ENCODE measurements around the gene MAP1B.
"Not testable (repeated sequence)": the region's sequence is repeated elsewhere in the genome, so short reads cannot be mapped to it uniquely, and the experiment has no call there.

Gene MAP1B

DNA sequence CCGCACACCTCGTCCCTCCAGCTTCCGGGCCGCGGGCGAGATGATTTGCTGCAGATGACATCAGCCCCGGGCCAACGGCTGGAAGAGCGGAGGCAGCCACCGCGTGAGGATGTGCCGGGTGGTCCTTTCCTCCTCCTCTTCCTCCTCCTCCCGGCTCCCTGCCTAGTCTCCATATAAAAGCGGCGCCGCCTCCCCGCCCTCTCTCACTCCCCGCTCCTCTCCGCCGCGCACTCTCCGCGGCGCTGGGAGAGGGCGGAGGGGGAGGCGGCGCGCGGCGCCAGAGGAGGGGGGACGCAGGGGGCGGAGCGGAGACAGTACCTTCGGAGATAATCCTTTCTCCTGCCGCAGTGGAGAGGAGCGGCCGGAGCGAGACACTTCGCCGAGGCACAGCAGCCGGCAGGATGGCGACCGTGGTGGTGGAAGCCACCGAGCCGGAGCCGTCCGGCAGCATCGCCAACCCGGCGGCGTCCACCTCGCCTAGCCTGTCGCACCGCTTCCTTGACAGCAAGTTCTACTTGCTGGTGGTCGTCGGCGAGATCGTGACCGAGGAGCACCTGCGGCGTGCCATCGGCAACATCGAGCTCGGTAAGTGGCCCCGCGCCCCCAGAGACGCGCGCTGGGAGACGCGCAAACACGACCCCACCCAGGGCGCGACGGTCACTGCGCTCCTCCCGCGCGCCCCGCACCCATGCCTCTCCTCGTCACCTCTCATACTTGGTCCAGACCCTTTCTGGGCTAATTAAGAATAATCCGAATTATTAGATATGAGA, at the start of gene MAP1B:
MAP1B (plus strand) TSS at position 345 of the 770 bp plus-strand sequence; CDS start at position 402, 57 bp downstream.
- peak in 48 of 51 donors; percentile 13 to 86 (median 64) for DNase-seq

DNA sequence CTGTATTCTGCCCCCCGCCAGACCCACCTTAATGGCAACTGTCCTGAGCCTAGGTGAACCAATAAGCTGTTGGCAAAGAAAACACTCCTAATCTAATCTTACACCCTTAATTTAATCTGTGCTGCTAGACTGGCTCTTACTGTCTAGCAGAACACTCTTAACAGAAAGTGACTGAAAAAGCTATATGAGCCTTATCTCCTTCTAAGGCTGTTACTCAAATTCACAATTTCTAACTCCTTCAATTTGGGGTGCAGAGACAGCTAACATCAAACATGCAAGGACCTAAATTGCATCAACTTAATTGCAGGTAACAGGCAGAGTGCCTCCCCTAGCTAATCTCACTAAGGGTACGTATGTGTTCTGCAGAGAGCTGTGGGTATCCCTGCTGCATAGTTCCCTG, 49.5 kb upstream of the MAP1B start:
- no peak for DNase-seq

DNA sequence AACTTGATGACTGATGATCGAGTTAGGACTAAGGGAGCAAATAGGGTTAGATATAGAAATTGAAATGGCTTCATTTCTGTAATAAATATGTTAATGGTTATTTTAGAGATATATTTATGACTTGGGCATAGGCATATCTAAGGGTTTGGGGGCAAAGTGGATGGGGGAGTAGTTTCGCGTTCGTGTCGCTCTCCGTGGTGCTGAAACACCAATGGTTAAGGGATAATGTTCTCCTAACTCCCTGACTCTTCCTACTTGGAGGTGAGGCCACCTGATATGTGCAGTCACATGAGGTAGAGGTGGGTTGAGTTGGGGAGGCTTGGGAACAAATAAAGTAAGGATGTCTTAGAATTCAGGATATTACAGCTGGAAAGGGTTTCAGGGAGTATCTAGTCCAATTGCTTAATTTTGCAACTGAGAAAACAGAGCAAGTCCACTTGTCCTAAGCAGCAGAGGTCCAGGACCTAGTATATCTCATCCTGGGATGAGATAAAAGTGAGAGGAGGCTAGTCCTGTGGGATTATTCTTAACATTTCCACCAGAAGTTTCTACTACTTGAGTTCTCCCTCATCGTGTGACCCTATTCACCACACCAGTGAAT, 44.0 kb upstream of the MAP1B start:
- no peak for DNase-seq

DNA sequence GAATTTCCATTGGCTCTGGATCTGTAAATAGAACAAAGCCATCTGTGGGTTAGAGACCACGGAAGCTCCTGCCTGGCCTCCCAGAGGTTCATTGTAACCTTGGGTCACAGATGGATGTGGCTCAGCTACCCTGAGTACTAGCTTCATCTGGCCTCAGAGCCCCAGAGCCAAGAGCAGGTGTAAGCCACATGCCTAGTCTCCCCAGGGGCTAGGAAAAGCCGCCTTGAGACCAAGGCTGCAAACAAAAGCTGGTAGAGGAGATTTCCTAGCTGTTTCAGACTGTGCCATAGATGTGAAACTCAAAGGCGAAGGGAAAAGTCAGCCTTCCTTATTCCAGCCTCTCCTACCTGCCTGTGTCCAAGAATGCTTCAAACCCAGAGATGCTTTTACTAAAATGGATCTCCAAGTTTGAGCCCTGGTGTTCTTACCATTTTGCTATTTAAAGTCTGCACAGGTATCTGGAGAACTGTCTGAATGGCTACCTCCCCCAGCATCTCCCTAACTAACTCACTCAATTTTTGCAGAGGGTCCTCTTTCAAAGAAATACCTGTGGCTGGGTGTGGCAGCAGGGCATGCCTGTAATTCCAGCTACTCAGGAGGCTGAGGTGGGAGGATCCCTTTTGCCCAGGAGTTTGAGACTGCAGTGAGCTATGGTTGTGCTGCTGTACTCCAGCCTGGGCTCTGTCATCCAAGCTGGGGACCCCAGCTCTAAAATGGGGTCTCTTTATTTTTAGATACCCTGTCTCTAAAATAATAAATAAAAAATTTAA, 42.3 kb upstream of the MAP1B start:
- DNase-seq: no peak

DNA sequence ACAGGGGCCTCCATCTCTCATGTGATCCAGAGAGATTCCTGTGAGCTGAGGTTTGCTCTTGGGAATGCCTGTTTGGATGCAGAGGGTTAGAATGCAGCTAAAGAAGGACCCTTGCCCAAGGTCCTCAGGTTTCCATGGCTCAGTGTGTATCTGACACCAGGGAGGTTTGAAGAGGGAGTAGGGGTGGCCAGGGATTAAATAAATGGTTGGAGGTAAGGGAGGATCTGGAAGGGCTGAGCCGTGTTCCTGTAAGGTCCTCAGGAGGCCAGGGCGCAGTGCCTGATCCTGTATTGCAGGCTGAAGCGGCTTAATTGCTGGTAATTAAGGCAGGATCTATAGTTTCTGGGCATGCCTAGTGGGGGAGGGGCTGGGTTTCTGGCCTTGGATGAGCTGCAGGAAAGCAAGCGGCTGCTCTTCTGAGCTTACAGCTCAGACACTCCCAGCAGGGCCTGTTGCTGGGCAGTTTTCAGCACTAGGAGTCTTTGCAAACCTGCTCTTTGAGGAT, 41.5 kb upstream of the MAP1B start:
- peak in 3 of 51 donors; percentile 7 to 12 (median 9) for DNase-seq

DNA sequence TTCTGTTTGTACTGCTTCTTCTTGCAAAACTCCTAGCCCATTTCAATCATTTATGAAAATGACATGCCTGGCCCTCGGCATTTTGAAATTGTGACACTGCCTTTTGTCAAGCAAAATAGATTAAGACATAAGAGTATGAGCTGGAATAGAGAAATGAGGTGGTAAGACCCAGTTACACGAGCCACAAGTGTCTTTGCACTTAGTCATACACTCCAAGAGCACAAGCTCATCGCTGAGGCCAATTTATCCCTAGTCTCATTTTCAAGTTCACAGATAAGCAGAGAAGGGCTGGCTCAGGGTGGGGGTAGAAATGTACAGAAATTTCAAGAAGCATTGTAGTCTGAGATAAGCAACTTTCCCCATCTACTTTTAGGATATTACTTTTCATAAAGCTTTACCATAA, 40.6 kb upstream of the MAP1B start:
- DNase-seq: no peak

DNA sequence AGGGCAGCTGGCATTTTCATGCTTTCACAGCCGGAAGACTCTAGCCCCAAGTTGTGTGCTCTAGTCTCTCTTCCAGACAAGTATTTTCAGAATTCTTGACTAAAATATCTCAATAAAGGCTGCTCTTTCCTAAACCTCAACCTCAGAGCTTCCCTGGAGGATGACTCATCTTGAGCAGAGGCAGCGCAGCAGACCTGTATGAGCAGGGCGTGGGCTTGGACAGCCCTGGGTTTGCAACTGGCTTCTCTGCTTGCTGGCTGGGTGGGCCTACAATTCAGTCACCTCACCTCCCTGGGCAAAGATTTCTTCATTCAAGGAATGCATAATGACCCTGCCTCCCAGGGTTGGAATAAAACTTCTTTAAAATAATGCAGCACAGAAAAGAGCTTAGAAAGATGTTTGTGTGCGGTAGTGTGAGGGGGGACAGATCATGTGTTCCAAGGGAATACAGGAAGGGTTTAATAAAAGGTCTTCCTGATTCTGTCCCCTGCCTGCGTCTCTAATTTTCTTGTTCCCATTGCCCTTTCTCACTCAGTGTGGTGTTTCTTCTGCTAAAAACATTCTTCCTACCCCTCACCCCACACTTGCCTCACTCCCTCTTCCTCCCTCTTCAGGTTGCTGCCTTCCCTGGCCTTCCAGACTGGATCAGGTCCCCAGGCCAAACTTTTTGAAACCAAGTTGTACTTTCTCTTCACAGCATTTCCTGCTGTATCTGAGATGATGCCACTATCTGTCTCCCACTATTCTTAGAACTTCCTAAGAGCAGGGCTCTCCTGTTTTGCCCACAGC, 39.4 kb upstream of the MAP1B start:
- DNase-seq: peak in 2 of 51 donors; percentile 1 to 20

DNA sequence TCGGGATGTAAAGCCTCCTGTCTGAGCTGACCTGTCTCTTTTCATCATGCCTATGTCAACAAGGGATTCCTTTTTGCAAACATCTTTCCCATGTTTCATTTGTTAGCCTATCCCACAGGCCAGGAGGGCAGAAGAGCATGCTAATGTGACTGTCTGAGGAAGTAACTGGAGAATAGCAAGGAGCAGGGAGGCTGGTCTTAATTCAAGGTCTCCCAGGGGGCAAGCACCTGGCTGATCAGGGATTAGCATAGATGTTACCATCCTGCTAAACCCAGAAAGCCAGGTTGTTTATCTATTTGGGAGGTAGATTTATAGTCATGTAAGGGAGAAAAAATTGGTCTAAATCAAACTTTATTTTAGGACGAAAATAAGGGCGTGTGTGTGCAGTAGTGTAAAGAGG, 36.7 kb upstream of the MAP1B start:
- DNase-seq: no peak

DNA sequence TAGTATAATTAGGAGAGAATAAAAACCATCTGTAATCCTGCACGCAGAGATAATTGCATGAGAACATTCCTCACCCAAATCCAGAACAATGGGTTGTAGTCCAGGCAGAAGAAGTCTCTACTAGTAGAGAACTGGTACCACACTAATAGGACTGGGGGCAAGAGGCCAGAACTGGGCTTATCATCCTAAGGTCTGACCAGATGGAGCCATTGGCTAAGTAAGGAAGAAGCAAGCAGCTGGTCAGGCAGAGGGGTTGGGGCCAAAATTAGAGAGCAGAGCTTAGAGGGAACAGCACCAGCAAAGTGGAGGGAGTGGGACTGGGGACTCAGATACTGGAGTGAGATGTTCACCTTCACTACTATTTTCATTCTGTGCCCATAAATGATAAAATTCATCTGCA, 35.4 kb upstream of the MAP1B start:
- DNase-seq: no peak

DNA sequence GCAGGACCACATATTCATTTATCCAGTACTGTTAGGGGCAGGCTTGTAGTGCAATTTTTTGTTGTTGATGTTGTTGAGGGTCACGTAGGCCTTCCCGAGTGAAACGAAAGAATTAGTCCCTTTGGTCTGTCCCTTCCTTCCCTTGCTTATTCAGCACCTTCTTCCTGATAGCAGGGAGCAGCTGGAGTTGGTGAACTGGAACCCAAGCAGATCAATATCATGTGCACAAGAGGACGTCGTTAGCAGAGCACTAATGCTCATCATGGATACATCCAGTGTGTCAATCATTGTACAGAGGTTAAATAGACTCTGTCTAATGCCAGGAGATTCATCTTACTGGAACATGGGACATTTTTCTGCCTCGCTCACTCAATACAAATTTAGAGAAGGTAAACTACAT, 33.0 kb upstream of the MAP1B start:
- DNase-seq: no peak

DNA sequence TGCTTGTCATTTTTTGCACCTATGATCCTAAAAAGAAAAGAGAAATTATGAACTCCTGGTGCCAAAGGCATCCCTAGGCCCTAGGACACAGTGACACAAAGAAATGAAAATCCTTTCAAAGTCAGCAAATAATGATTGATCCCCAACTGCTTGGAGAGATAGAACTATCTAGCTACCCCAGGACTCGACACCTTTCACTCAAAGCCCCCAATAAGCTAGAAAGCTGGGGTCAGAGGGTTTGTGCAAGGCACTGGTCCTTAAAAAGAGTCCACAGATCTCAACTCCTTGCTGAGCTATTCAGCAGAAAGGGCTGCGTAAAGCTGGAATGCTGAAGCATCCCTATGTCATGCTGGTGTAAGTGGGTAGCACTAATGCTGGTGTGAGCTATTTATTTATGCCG, 31.8 kb upstream of the MAP1B start:
- DNase-seq: no peak

DNA sequence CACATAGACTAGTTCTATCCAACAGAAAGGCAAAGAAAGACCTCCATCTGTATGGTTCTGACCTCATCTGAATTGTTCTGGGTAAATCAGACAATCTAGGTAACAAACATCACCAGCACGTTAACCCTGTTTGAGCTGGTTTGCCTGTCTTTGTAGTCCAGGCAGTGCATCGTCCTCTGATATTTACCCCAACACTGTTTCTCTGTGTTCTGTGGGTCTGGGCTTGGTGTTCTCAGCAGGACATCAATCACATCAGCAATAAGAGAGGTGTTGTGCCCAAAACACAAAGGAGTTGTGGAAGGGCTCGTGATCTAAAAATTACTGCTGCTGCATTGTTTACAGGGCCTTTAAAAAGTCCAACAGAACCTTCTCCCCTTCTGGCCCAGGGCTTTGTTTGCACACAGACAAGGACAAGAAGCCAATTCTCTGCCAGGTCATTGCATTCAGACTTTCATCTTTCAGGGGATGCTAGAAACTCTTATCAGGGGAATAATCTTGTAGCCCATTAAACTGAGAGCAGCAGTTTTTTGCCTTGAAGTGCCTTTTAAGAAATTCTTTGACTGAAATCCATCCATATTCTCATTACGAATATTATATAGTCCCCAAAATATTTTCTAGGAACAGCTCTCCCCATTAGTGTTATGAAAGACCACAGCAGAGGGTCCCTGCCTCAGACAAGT, 30.5 kb upstream of the MAP1B start:
- DNase-seq: no peak

DNA sequence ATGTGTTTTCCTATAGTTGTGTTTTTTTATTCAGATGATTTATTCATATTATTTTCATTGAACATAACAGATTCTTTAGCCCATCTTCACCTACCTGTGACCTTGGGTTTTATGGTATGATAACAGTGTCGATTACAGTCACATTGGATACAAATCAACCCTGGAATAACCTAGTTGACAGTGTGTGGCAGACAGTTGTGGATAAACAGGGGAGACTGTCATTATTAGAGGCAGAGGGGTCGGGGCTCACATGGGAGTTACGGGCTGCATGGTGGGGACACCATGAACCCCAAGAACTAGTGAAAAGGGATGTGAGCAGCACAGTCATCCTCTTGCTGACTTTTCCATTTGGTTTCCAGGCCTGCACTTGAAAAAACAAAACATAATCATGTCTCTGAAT, 29.9 kb upstream of the MAP1B start:
- DNase-seq: no peak

DNA sequence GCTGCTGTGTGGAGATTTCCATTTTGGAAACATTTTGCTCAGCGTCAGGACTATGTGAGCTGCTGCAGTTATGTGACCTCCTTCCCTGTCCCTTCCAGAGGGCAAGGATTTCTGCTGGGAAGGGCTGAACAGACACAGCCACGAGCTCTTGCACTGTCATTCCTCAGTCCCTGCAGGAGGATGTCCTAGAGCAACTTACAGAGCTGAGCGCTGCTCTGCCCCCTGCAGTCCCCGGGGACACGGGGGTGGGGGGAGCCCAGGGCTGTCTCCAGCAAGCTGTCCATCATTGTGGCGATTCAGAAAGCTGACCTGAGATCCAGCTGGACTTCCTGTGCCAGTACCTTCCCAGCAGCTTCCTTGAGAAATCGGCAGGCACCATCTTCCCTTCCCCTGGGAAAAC, 28.0 kb upstream of the MAP1B start:
- peak in 1 of 51 donors; percentile 2 for DNase-seq

DNA sequence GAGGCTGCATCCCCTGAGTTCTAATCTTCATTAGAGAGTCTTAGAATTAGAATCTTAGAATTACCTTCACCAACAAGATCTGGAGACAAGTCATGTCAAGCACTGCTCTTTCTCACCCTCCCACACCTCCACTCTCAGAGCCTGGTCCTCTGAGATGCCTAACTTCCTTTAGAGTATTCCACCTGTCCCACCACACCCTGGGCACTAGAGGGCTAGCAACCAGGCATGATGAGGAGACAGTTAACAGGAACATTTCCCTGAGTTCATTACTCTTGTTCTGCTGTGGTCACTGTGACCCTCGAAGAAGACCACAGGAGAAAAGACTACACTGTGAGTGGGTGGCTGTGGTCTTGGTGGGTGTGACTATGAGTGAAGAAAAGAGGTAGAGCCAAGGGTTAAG, 25.2 kb upstream of the MAP1B start:
- no peak for DNase-seq

DNA sequence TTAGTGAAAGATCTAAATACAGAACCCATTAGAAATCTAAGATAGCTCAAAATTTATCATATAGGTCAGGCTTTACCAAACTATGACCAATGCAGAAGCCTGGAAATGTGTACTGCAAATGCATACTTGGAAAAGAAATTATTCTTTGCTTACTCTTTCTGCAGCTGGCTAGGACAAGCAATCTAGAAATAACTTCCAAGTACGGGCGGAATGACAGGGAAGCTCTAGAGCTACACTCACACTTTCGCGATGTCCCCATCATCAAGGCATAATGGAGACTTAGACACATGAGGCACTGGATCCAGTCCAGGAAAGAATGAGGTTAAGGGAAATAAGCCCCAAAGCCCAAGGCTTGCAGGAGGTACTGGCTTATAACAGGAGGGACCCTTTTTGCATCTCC, 22.4 kb upstream of the MAP1B start:
- no peak for DNase-seq

DNA sequence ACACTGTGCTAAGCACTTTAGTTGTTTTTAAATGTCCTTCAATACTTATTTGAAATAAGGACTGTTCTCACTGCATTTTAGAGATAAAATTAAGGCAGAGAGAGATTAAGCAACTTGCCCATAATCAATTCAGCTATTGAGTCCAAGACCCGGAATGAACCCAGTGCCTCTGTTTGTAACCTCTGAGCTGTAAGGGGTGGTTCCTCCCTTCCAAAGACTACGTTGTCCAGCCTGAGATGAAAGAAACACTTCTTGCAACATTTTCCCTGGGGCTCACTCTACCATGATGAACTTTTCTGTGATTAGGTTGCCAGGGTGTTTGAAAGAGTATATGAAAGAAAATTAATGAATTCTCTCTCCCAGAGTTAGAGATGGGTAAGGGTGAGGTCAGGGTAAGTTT, 22.0 kb upstream of the MAP1B start:
- no peak for DNase-seq

DNA sequence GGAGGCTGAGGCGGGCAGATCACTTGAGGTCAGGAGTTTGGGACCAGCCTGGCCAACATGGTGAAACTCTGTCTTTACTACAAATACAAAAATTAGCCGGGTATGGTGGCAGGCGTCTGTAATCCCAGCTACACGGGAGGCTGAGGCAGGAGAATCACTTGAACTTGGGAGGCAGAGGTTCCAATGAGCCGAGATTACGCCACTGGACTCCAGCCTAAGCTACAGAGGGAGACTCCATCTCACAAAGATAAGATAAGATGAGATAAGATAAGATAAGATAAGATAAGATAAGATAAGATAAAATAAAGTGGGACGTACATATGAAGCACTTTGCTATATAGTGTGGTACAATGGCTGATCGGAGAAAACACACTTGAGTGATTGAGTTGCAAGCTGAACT, 17.6 kb upstream of the MAP1B start:
- DNase-seq: not testable (repeated sequence)

DNA sequence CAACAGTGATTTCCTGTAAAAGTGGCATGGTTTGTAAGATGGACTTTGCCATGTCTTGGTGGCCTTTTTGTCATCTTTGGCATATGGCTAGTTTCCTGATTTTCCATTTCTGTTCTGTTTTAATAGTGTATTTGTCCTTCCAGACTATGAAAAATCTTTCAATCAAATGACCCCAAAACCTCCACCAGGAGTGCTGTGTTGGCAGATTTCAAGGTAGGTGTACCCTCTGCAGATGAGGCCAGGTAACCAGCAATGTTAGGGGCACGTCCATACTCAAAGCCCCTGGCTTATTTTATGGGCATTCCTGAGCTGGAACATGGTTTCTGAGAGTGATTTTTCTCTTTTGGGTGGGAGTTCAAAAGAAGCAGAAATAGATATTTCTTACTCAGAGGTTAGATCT, 15.2 kb upstream of the MAP1B start:
- no peak for DNase-seq

DNA sequence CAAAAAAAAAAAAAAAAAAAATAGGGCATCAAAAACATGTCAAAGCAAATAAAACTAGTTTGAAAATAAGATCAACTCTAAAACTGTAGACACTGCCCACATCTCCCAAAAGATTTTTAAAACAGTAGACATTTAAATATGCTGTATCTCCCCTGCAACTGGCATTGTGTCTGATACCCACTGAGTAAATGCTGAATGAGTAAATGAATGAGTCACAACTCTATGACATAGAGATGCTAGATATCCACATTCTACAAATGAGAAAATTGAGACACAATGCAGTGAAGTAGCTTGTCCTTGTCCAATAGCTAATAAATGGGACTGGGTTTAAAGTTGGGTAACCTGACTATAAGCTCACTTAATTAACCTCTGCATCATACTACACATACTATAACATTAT, 14.1 kb upstream of the MAP1B start:
- DNase-seq: no peak

DNA sequence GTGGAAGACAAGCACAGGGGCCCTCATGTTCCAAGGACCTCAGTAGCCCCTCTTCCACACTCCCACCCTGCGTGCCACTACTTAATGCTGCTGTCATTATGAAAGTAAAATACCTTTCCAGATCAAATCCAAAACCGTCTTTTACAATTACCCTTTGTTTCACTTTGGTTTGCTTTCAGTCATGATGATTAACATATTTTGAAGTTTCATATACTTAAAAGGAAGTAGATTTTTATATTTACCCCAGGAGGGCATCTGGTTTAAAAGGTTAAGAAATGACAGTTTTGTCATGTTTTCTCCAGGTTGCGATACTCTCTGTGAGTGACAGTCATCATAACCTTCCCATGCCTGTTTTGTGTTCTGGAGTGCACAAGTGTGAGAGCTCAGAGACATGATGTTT, 13.5 kb upstream of the MAP1B start:
- DNase-seq: no peak

Measured in hypothalamus (tissue), 51 donors.